Ishikawa (cell line): ENCODE measurements around the gene ZNF205.

Experiments used
- CEBPB ChIP-seq: IDR thresholded peaks from 2 replicates; pipeline ENCODE4 v1.6.1; 2012
- CREB1 ChIP-seq: IDR thresholded peaks from 2 replicates; pipeline ENCODE4 v1.6.1; 2012; ENCODE audit warnings: low read depth
- EGR1 ChIP-seq: IDR thresholded peaks from 2 replicates; pipeline ENCODE4 v1.6.1; 2012
- EP300 ChIP-seq: IDR thresholded peaks from 2 replicates; pipeline ENCODE4 v1.6.1; 2012; ENCODE audit warnings: borderline replicate concordance
- FOXM1 ChIP-seq: IDR thresholded peaks from 2 replicates; pipeline ENCODE4 v1.6.1; 2012; ENCODE audit warnings: low read depth, borderline replicate concordance
- NFIC ChIP-seq: IDR thresholded peaks from 2 replicates; pipeline ENCODE4 v1.6.1; 2012
- RAD21 ChIP-seq: IDR thresholded peaks from 2 replicates; pipeline ENCODE4 v1.6.1; 2012; ENCODE audit warnings: low read depth
- TAF1 ChIP-seq: IDR thresholded peaks from 2 replicates; pipeline ENCODE4 v1.6.1; 2012; ENCODE audit warnings: low read depth, mild to moderate bottlenecking
- TCF12 ChIP-seq: IDR thresholded peaks from 2 replicates; pipeline ENCODE4 v1.6.1; 2012; ENCODE audit warnings: low read depth
- TEAD4 ChIP-seq: IDR thresholded peaks from 2 replicates; pipeline ENCODE4 v1.6.1; 2012
- YY1 ChIP-seq: IDR thresholded peaks from 2 replicates; pipeline ENCODE4 v1.6.1; 2012; ENCODE audit warnings: low read depth
- ZBTB7A ChIP-seq: IDR thresholded peaks from 2 replicates; pipeline ENCODE4 v1.6.1; 2012; ENCODE audit warnings: low read depth
- TF ChIP-seq, protein P1 (sequence below): IDR thresholded peaks from 2 replicates; pipeline ENCODE4 v1.6.1; 2012
- TF ChIP-seq, protein P2 (sequence below): IDR thresholded peaks from 2 replicates; pipeline ENCODE4 v1.6.1; 2012
- TF ChIP-seq, protein P3 (sequence below): IDR thresholded peaks from 2 replicates; pipeline ENCODE4 v1.6.1; 2012; ENCODE audit warnings: low read depth, mild to moderate bottlenecking

ZNF205 gene

DNA sequence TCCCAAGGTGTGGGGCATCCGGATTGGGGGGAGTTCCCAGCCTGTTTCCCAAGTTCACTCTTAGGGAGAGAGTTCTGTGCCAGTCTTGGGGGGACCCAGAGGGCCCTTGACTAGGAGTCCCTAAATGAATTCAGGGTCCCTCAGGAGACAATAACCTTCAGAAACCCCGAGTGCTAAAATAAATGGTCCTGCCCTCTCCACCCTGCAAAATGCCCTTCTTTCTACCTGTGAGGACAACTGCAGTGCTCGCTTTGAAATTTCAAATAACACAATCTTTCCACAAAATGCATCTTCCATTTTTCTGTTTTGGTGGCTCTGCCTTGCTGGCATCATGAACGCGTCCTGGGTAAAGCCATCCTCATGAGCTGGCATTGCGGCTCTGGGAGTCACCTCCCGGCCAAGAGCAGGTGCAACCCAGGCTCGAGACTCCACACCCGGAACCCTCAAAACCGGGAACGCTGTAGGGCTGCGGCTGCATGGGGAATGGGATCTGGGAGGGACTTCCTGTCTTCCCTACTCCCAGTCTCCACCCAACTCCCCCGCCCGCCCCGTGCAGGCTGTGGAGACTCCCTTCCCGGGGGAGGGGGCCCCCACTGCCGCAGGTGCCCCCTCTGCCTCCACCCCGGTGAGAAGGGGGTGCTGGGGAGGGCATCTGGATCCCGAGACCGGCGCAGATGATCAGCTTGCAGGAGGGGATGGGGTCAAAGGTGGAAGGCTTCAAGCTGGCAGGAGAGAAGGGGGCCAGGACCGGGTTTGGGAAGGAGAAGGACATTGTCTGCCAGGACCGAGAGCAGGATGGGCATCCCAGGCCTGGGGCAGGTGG, at the start of gene ZNF205:
Gene ZNF205 (plus strand): TSS at position 529 of the 823 bp plus-strand sequence. CDS start 845 bp downstream, outside the sequence.
- TF ChIP-seq TCF12, result peak; percentile 72
- TF ChIP-seq, protein P1, sequence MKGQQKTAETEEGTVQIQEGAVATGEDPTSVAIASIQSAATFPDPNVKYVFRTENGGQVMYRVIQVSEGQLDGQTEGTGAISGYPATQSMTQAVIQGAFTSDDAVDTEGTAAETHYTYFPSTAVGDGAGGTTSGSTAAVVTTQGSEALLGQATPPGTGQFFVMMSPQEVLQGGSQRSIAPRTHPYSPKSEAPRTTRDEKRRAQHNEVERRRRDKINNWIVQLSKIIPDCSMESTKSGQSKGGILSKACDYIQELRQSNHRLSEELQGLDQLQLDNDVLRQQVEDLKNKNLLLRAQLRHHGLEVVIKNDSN, result peak; percentile 69; the same call in 1 of the 2 replicates
- TF ChIP-seq CEBPB, result 0 out of 2 replicates have a peak, but pooled peaks have one; percentile 13
- TF ChIP-seq EP300, result no peak
- TF ChIP-seq YY1, result 0 out of 2 replicates have a peak, but pooled peaks have one; percentile 57
- TF ChIP-seq, protein P2, sequence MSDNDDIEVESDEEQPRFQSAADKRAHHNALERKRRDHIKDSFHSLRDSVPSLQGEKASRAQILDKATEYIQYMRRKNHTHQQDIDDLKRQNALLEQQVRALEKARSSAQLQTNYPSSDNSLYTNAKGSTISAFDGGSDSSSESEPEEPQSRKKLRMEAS, result peak; percentile 75
- TF ChIP-seq ZBTB7A, result peak; percentile 85
- TF ChIP-seq, protein P3, sequence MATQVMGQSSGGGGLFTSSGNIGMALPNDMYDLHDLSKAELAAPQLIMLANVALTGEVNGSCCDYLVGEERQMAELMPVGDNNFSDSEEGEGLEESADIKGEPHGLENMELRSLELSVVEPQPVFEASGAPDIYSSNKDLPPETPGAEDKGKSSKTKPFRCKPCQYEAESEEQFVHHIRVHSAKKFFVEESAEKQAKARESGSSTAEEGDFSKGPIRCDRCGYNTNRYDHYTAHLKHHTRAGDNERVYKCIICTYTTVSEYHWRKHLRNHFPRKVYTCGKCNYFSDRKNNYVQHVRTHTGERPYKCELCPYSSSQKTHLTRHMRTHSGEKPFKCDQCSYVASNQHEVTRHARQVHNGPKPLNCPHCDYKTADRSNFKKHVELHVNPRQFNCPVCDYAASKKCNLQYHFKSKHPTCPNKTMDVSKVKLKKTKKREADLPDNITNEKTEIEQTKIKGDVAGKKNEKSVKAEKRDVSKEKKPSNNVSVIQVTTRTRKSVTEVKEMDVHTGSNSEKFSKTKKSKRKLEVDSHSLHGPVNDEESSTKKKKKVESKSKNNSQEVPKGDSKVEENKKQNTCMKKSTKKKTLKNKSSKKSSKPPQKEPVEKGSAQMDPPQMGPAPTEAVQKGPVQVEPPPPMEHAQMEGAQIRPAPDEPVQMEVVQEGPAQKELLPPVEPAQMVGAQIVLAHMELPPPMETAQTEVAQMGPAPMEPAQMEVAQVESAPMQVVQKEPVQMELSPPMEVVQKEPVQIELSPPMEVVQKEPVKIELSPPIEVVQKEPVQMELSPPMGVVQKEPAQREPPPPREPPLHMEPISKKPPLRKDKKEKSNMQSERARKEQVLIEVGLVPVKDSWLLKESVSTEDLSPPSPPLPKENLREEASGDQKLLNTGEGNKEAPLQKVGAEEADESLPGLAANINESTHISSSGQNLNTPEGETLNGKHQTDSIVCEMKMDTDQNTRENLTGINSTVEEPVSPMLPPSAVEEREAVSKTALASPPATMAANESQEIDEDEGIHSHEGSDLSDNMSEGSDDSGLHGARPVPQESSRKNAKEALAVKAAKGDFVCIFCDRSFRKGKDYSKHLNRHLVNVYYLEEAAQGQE, result no peak
- TF ChIP-seq TEAD4, result peak; percentile 23; the same call in 1 of the 2 replicates
- TF ChIP-seq EGR1, result no peak; the same call in 1 of the 2 replicates
- peak; percentile 96 for TF ChIP-seq TAF1

DNA sequence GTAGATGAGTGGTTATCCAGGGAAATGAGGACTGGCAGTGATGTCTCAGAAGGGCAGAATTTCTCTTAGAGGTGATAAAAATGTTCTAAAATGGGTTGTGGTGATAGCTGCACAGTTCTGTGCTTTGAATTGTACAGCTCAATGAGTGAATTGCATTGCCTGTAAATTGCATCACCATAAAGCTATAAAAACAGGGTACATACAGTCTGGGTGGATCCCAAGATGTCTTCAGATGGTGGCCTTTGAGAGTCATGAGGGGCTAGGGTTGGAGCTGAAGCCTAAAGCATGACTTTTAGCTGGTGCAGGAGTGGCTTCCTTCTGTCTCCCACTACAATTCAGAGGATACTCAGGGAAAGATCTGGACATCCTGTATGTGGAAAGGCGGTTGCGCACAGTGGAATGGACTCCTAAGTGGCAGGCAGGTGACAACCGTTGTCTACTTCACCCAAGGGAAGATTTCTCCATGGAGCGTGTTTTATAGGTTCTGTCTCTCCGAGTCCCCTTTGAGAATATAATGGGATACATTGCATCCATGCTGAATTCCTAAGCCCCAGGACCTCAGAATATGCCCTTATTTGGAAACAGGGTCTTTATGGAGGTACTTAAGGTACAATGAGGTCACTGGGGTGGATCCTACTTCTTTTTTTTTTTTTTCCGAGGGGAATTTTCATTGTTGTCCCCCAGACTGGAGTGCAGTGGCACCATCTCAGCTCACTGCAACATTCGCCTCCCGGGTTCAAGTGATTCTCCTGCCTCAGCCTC, 48.6 kb upstream of the ZNF205 start:
- TF ChIP-seq RAD21 (no peak), YY1 (no peak), CREB1 (no peak), ZBTB7A (no peak), EGR1 (no peak), TAF1 (no peak), EP300 (no peak), CEBPB (no peak), TEAD4 (no peak), FOXM1 (no peak), TCF12 (no peak), NFIC (no peak)
- TF ChIP-seq, protein P1, result no peak
- TF ChIP-seq, protein P3, result no peak
- TF ChIP-seq, protein P2, result no peak

DNA sequence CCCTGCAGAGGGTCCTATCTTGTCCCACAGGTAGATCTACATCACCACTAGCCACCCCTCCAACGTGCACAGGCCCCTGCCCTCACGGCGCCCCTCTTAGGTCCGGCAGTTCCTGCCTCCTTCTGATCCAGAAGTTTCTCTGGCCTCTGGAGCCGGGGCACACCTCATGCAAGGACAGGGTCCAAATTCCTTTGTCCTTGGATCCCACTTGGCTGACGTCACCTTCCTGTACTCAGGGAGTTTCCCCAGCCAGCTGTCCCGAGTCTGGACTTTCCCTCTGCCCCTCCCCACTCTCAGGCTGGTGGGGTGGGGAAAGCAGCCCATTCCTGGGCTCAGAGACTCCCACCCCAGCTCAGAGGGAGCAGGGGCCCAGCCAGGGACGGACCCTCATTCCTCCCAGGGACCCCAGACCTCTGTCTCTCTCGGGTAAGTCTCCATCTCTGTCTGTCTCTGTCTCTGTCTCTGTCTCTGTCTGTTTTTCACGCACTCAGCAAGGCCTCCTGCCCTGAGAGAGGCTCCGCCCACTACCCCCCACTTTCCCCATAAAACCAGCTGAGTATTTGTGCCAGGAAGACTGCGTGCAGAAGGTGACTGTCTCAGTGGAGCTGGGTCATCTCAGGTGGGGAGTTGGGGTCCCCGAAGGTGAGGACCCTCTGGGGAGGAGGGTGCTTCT, 47.2 kb upstream of the ZNF205 start, which contains the start of gene IL32:
Gene IL32 (plus strand): TSS at position 572 of the 673 bp plus-strand sequence. CDS start 172 bp downstream, outside the sequence.
- TF ChIP-seq EGR1 (no peak), YY1 (no peak), ZBTB7A (no peak), CEBPB (no peak), RAD21 (no peak), FOXM1 (no peak), TAF1 (no peak), TCF12 (no peak), CREB1 (no peak), TEAD4 (no peak), EP300 (no peak), NFIC (no peak)
- TF ChIP-seq, protein P1, result no peak
- TF ChIP-seq, protein P3, result no peak
- TF ChIP-seq, protein P2, result no peak
